Stimulated activated CD4-positive, alpha-beta T cell treated with anti-CD3 and anti-CD28 coated beads, TNF-alpha, amount 100 ng/mL, for 1 hour (primary cell): Measurements from ENCODE around the gene CALML4.
"Not testable (repeated sequence)": the region's sequence is repeated elsewhere in the genome, so short reads cannot be mapped to it uniquely, and the experiment has no call there.

Experiments
- DNase-seq, 3 donors: peaks; one replicate each; pipeline ENCODE4 v3.0.0-alpha.2; 2020; ENCODE audit warnings: low read depth in 3 of 3, low spot score in 1 of 3

The CALML4 gene

DNA sequence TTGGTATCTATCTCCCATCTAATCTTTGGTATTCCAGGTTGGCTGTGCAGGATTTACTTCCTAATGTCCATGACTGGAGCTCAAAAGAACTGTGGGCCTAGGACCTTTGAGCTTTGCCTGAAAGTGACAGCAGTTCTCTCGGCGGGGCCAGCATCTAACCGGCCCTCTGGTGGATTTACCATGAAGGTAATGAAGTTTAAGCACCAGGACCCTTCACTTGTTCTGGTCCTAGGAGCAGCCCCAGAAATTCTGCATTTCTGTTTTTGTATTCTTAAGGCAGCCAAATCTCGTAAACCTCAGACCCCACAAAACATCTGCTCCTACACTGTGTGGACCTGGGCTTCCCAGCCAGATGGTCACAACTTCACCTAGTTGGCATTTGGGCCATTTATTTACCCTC, 13.0 kb downstream of the CALML4 start:
- DNase-seq, result no peak

DNA sequence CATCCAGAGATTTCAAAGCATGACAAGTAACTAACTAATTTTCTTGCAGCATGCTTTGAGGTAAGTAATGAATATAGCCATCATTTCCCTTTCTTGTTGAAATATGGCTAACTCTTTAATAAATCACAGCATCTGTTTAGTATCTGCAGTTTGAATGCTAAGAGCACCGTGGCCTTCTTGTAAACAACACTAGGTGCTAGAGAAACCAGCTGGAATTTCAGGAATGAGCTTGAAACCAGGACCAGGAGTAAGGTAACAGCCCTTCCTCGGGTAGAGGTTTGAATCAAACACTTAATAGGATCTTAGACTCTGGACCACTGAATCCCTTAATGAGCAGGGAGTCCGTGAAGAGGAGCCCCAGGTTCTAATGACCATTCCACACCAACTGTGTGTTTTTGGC, 13.6 kb downstream of the CALML4 start:
- DNase-seq, result no peak

DNA sequence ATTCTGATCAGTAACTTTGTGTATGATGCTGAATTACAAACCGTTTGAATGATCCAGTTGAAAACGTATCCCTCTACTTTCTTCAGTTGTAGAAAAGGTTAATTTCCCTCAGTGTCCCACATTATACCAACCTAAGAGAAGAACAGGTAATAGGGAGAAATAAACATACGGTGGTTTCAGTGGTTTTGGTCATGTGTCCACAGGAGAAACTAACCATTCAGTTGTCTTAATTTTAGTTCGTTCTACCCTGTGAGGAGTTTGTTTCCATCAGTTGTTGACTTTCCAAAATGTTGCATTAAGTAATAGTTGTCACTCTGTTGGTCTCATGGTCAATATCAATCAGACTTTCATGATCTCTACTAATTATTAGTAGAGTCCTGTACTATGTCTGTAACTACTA, 15.1 kb downstream of the CALML4 start:
- DNase-seq, result no peak

DNA sequence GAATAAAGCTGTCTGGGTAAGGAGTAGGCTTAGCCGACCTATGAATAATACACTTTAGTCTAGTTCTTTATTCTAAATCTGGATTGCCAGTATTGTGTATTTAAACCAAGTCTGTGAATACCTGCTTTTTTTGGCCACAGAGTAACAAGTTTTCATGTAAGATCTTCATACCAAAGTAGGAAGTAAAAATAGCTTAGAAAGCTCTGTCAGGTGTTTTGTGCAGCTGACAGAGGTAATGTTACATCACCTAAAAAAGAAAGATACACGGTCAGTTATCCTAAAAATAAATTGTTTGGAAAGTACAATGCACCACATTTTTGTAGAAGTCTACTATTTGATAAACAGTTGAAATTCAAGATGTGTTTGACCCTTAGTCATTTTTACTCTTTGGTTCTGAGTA, 16.5 kb downstream of the CALML4 start:
- no peak for DNase-seq

DNA sequence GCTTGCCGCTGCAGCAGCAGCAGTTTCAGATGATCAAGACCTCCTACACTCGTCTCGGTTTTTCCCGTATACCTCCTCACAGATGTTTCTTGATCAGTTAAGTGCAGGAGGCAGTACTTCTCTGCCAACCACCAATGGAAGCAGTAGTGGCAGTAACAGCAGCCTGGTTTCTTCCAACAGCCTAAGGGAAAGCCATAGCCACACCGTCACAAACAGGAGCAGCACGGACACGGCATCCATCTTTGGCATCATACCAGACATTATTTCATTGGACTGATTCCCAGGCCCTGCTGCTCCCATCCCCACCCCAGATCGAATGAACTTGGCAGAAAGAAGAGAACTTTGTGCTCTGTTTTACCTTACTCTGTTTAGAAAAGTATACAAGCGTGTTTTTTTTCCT, 17.6 kb downstream of the CALML4 start:
- DNase-seq, result no peak

DNA sequence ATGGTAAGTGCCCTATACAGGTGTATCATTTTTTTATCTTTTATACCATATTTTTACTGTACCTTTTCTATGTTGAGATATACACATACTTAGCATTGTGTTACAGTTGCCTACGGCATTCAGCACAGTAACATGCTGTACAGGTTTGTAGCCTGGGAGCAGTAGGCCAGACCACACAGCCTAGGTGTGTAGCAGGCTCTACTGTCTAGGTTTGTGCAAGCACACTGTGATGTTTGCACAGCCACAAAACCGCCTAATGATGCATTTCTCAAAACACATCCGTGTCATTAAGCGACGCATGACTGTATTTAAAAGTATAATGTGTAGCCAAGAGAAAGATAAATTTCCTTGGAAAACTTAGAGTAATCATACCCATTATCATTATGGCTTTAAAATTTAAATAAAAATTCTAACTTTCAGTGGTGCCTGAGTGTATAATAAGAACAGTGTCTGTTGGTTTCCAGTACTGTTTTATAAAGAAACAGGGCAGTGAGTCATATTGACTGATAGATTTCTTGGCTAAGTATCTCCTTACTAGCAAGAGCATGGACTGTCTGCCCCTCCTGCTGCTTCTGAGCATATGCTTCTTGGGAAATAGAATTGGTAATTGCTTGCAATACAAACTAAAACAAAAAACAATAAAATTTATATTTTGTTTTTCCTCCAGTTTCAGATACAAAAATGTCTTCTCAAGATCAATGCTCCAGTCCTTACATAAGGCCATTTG, 18.3 kb downstream of the CALML4 start:
- DNase-seq, result no peak

DNA sequence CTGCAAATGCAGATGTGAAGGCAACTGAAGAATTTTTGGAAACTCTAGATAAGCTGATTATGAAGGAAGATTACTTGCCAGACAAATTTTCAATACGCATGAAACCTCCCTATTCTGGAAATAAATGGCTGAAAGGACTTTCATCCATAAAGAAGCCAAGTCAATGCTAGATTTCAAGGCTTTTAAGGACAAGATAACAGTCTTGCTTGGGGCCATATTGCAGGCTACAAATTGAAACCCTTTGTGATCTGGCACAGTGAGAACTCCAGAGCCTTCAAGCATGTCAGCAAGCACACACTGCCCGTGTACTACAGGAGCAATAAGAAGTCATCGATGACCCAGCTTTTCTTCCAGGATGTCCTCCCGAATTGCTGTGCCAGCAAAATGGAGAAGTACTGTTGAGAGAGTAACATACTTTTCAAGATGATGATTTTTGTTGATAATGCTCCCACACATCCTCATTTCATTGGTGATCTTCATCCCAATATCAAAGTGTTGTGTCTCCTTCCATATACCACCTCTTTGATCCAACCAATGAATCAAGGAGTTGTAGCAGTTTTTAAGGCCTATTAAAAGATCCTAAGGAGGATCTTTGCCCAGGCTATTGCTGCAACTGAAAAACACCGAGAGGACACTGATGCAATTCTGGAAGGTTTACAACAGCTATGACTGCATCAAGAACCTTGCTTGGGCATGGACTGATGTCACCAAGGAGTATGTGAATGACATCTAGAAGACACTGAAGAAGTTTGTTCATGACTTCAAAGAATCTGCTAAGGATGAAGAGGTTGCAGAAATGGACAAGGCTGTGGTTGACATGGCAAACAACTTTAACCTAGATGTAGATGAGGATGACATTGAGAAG, 20.3 kb downstream of the CALML4 start:
- no peak for DNase-seq

DNA sequence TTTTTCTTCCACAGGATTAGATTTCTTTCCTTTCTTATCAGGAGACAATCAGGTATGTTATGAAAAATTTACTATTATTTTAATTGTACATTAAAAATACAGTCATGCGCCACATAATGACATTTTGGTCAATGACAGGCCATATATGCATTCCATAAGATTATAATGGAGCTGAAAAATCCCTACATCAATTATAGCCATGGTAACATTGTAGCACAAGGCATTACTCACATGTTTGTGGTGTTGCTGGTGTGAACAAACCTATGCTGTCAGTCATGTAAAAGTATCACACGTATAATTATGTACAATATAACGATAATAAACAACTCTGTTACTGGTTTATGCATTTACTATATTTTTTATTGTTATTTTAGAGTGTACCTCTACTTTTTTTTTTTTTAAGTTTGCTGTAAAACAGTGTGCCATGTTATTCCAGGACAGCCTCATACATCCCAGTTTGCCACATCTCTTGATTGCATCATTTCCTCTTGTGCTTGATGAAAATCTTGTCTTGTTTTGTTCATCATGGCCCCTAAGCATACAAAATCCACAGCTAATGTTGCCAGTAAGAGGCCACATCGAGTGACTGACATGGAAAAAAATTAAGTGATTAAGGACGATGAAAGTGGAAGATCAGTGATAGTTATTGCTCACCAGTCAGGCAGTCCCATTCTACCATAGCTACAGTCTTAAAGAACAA, 21.4 kb downstream of the CALML4 start:
- DNase-seq, result no peak

DNA sequence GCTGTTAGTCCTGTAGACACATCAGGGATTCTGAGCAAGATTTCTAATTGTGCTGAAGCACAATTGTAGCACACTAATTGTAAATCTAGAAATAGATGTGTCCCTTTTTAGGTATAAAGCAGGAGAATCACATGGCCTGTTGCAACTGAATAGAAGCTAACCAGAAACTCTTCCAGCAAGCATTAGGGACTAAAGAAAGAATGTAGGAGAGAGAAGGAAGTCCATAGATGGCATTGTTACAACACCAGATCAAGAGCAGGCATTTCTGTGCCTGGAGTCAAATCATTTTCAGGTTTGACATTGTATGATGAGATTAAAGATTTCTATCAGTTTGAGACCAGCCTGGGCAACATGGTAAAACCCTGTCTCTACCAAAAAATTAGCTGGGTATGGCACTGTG, 27.4 kb downstream of the CALML4 start:
- DNase-seq, result no peak

DNA sequence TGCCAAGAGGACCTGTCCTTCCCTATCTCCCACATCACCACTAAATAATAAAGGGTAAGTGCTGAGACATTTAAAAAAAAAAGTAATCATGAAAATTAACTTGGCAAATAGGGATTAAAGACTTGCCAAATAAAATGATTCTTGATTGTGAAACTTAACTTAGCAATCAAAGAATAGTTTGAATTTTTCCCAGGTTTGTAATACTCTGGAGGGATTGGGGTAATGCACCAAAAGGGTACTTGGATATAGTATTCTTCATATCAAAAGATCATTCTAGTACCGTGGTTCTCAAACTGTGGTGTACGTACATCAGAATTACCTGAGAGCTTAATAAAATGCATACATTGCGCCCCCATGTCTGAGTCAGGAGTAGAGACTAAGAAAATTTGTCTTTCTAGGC, 28.5 kb downstream of the CALML4 start:
- no peak for DNase-seq

DNA sequence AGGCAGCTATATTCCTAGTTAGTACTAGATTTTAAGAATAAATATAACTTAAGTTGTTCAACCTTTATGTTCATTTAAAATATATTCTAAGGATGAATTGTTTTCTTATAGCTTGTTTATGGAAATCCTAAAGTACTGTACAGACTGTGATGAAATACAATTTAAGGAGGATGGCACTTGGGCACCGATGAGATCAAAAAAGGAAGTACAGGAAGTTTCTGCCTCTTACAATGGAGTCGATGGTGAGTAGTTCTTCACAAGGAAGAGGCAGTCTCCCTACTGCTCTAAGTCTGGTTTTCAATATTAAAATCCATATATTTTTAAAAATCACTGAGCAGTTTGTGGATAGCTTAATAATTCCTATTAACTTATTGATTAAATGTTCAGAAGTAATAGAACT, 29.6 kb downstream of the CALML4 start:
- DNase-seq, result no peak

DNA sequence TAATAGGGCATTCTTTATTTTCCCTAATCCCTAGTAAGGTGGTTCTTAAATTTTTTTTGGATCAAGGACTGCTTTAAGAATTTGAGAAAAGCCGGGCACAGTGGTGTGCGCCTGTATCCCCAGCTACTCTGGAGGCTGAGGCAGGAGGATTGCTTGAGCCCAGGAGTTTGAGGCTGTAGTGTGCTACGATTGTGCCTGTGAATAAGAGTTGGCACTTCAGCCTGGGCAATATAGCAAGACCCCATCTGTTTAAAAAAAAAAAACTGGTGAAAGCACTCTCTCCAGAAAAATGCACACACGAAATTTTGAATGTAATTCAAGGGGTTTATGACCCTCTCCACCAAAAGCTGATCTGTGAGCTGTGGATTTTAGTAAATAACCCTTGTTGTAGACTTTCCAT, 32.0 kb downstream of the CALML4 start:
- DNase-seq, result no peak

DNA sequence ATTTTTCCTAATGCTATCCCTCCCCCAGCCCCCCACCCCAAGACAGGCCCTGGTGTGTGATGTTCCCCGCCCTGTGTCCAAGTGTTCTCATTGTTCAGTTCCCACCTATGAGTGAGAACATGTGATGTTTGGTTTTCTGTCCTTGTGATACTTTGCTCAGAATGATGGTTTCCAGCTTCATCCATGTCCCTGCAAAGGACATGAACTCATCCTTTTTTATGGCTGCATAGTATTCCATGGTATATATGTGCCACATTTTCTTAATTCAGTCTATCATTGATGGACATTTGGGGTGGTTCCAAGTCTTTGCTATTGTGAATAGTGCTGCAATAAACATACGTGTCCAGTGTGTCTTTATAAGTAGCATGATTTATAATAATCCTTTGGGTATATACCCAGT, 33.1 kb downstream of the CALML4 start:
- not testable (repeated sequence) for DNase-seq

DNA sequence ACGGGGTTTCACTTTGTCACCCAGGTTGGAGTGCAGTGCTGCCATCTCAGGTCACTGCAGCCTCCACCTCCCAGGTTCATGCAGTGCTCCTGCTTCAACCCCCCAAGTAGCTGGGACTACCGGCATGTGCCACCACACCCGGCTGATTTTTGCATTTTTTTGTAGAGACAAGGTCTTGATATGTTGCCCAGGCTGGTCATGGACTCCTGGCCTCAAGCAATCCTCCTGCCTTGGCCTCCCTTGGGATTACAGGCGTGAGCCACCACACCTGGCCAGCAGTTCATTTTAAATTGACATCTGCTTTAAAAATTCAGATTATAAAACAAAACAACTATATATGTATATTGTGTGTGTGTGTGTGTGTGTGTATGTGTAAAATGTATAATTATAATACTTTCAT, 38.3 kb downstream of the CALML4 start:
- no peak for DNase-seq

DNA sequence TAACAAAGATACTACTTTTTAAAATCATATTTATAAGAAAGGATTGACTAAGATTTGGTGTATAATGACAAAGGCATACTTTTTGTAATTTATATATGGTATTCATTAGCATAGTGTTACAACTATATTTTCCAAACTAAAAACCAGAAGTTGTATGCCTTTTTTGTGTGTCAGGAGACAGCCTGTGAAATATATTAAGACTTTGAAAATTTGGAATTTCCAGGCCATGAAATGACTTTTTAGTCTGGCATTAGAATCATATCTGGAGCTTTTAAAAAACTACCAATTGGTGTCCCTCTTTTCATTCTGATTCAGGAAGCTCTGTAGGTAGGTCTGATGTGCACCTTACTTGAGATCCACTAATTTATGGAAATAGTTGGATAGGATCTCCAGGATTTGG, 41.9 kb downstream of the CALML4 start:
- DNase-seq, result no peak

DNA sequence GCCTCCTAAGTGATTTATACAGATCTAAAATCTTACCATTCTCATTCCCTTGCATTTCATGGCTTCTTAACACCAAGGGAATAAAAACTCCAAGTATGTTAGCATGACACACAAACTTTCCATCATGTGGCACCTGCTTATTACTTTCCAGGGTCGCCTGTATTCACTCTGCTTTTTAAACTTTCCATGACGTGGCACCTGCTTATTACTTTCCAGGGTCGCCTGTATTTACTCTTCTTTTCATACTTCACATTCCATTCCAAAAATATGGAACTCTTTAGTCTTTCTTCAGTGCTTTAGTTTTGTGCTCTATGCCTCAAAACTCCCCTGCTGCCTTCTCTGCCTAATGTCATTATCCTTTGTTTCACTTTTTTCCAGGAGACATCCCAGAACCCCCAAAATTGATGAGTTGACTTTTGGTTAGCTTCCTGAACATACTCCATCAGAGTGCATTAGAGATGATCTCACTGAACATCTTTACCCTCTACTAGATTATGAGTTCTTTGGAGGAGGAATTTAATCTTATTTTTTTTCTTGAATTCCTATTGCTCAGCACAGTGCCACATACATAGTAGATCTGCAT, 47.0 kb downstream of the CALML4 start:
- DNase-seq, result no peak

DNA sequence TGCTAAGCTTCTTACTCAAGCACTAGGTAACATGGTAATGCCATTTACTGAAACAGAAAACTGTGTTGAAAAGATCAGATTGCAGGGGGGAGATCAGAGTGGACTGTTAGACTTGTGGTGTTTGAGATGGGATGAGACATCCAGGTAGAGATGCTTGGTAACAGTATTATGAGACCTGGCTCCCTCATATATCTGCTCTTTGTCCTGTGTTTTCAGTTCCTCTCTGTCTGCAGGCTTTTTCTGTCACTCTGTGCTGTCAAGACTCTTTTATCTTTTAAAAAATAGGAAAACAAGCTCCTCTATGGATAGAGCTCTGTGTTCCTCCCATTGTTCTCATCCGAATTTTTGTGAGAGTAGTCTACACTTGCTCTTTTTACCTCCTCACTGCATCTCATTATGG, 48.1 kb downstream of the CALML4 start:
- DNase-seq, result no peak

DNA sequence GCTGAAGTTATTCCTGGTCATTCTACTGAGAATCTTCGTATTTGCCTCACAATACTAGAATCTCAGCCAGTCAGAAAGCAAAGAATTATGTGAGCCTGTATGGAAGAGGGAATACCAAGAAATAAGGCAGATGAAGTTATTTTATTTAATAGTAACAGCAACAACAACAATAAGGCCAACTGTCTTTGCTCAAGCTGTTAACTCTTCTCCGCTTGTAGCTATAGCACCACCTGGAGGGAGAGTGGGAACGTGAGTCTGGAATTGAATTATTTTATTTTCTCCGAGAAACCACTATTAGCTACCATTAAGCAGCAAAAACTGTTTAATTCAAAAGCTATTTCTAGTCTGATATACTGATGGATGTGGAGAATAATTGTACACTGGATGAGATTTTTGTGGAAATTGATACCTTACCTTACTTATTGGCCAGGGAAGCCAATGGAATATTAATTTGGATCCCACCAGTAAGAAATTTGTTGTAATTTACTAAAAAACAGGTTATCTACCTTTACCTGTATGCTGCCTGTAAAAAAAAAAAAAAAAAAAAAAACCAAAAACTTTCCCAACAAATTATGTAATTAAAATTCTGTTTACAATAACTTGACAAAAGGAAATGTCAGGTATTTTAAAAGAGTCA, 50.1 kb downstream of the CALML4 start:
- no peak for DNase-seq

DNA sequence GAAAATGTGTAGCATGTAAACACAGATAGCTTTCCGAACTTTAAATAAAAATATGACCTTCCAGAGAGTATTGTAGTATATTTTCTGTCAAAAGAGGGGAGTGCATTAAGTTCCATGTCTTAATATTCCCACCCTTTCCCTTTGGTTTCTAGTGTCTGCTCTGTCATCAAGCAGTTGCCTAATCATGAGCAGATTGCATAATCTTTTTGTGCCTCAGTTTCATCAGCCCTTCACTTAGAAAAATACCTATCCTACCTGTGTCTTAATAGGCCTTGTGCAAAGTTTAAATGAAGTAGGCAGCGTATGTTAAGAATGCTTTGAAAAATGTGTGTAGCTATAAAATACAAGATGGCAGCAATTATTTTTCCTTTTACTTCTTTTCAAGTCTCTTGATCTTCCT, 52.8 kb downstream of the CALML4 start:
- DNase-seq, result no peak

DNA sequence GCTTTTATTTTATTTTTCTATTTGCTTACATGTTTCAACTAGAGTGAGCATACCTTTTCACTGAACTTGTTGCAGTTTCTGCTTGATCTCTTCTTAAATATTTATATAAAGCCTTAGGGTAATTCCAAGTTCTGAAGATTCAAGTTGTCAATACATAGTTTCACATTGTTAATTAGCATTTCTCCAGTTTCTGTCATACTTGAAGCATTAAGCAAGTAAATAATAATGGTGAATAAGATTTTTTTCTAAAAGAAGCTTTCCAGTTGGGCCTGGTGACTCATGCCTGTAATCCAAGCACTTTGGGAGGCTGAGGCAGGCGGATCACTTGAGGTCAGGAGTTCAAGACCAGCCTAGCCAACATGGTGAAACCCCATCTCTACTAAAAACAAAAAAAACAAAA, 53.9 kb downstream of the CALML4 start:
- DNase-seq, result no peak

DNA sequence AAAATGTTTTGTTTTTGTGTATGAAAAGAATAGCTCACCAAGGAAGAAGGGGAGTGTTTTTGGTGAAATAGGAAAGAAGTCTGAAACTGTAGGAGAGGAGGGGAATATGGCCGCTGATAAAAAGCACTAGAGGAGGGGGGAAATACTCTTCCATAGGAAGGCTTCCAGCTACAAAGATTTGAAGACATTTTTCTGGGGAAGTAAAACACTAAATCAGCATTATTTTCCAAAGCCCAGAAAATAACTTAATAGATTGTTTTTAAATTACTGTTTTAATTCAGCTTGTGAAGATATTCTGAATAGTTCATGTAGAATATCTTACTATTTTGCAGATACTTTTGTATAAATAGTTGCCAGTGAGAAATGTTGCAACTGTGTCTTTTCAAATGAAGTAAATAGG, 54.9 kb downstream of the CALML4 start:
- no peak for DNase-seq
